ENCODE measurements around the gene TM7SF2.

DNA sequence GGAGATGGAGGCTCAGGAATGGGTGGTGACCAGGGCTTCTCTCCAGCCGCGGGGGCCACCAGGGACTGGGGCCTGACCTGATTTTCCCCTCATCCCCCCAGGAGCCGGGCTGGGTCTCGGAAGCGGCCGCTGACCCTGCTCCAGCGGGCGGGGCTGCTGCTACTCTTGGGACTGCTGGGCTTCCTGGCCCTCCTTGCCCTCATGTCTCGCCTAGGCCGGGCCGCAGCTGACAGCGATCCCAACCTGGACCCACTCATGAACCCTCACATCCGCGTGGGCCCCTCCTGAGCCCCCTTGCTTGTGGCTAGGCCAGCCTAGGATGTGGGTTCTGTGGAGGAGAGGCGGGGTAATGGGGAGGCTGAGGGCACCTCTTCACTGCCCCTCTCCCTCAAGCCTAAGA is 23.8 kb upstream of the TM7SF2 start:
- TF ChIP-seq POLR2A (IDR thresholded peaks at IDR 0.05) = no peak
- no peak for TF ChIP-seq CTCF (IDR thresholded peaks at IDR 0.05 in 4 of 5, conservative IDR thresholded peaks at IDR 0.05 in 1 of 5)

Measured in gastrocnemius medialis (tissue), 4 donors.